Loucy (cell line): ENCODE measurements around the gene RHOC.

Experiments used
- EZH2phosphoT487 ChIP-seq: fragments of 200-600 bp; IDR thresholded peaks from 2 replicates; pipeline ENCODE4 v1.6.1; 2018; ENCODE audit warnings: antibody characterized with exemption, mild to moderate bottlenecking, moderate library complexity, borderline replicate concordance
- TF ChIP-seq, protein P1 (sequence below): fragments of 200-600 bp; sonication (generic); conservative IDR thresholded peaks from 2 replicates; pipeline ENCODE4 v1.5.1; 2014; ENCODE audit warnings: mild to moderate bottlenecking, antibody characterized with exemption, low read length

DNA sequence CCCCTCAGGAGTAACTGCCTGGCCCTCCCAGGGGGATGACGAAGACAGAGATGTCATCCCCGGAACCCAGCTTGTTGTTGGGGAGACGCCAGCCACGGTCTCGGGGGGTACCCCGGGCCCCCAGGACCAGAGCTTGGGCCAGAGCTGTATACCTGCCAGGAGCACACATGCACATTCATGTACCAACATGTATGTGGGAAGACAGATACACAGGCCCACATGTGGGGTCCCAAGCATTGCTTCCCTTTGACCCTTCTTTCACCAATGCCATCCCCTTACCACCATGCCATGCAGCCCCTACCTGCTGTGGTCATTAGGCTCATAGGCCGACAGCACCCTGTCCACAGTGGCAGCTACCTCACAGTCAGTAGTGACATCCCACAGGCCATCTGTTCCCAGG, 3.2 kb upstream of the RHOC start:
- TF ChIP-seq, protein P1, sequence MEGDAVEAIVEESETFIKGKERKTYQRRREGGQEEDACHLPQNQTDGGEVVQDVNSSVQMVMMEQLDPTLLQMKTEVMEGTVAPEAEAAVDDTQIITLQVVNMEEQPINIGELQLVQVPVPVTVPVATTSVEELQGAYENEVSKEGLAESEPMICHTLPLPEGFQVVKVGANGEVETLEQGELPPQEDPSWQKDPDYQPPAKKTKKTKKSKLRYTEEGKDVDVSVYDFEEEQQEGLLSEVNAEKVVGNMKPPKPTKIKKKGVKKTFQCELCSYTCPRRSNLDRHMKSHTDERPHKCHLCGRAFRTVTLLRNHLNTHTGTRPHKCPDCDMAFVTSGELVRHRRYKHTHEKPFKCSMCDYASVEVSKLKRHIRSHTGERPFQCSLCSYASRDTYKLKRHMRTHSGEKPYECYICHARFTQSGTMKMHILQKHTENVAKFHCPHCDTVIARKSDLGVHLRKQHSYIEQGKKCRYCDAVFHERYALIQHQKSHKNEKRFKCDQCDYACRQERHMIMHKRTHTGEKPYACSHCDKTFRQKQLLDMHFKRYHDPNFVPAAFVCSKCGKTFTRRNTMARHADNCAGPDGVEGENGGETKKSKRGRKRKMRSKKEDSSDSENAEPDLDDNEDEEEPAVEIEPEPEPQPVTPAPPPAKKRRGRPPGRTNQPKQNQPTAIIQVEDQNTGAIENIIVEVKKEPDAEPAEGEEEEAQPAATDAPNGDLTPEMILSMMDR = no peak
- no peak for TF ChIP-seq EZH2phosphoT487
